ENCODE results near the gene CD109. TPM values are rescaled to one million over a fixed set of nuclear protein-coding genes. Genes with fewer than 3 reads are reported as not detected.
"Not testable (repeated sequence)": the region's sequence is repeated elsewhere in the genome, so short reads cannot be mapped to it uniquely, and the experiment has no call there.

Gene CD109
- polyA plus RNA-seq (ENCODE audit: insufficient read length in 4 of 4) = 10 to 100 TPM; 12.7 to 16.8 (median 14.8) TPM

- DNase-seq (ENCODE audit: low read depth in 4 of 4, low spot score in 3 of 4) = peak in 3 of 4 donors; percentile 24 to 45 (median 34)
Observed at GRCh38 chr6:73695619-73696421, at the start of gene CD109. CD109 (plus strand) TSS chr6:73696203; CDS start chr6:73696216, 13 bp downstream.

GRCh38 chr6:73648166-73648565 is 47.8 kb upstream of the CD109 start:
- DNase-seq (ENCODE audit: low read depth in 4 of 4, low spot score in 3 of 4) = no peak

- DNase-seq (ENCODE audit: low read depth in 4 of 4, low spot score in 3 of 4) = no peak
Observed at GRCh38 chr6:73649783-73650182, 46.2 kb upstream of the CD109 start.

GRCh38 chr6:73652637-73653570 is 43.1 kb upstream of the CD109 start:
- no peak for DNase-seq (ENCODE audit: low read depth in 4 of 4, low spot score in 3 of 4)

- DNase-seq (ENCODE audit: low read depth in 4 of 4, low spot score in 3 of 4) = peak; percentile 81 to 88 (median 86)
Observed at GRCh38 chr6:73653571-73654424, 42.2 kb upstream of the CD109 start, which contains the start of gene SLC17A5. SLC17A5 (minus strand) TSS chr6:73653992; CDS start chr6:73653886, 106 bp downstream.

GRCh38 chr6:73655341-73655917 is 40.6 kb upstream of the CD109 start:
- DNase-seq (ENCODE audit: low read depth in 4 of 4, low spot score in 3 of 4) = no peak

- no peak for DNase-seq (ENCODE audit: low read depth in 4 of 4, low spot score in 3 of 4)
Observed at GRCh38 chr6:73656531-73657145, 39.4 kb upstream of the CD109 start.

GRCh38 chr6:73657201-73657600 is 38.8 kb upstream of the CD109 start:
- DNase-seq (ENCODE audit: low read depth in 4 of 4, low spot score in 3 of 4) = no peak

- no peak for DNase-seq (ENCODE audit: low read depth in 4 of 4, low spot score in 3 of 4)
Observed at GRCh38 chr6:73664701-73665100, 31.3 kb upstream of the CD109 start.

GRCh38 chr6:73665686-73666319 is 30.2 kb upstream of the CD109 start:
- DNase-seq (ENCODE audit: low read depth in 4 of 4, low spot score in 3 of 4) = no peak

- DNase-seq (ENCODE audit: low read depth in 4 of 4, low spot score in 3 of 4) = no peak
Observed at GRCh38 chr6:73666393-73666792, 29.6 kb upstream of the CD109 start.

GRCh38 chr6:73667798-73668197 is 28.2 kb upstream of the CD109 start:
- no peak for DNase-seq (ENCODE audit: low read depth in 4 of 4, low spot score in 3 of 4)

- no peak for DNase-seq (ENCODE audit: low read depth in 4 of 4, low spot score in 3 of 4)
Observed at GRCh38 chr6:73669005-73669404, 27.0 kb upstream of the CD109 start.

- DNase-seq (ENCODE audit: low read depth in 4 of 4, low spot score in 3 of 4) = no peak
Observed at GRCh38 chr6:73671911-73672685, 23.9 kb upstream of the CD109 start.

GRCh38 chr6:73675466-73676098 is 20.4 kb upstream of the CD109 start:
- DNase-seq (ENCODE audit: low read depth in 4 of 4, low spot score in 3 of 4) = peak in 3 of 4 donors; percentile 68 to 71 (median 69)

GRCh38 chr6:73679009-73679408 is 17.0 kb upstream of the CD109 start:
- no peak for DNase-seq (ENCODE audit: low read depth in 4 of 4, low spot score in 3 of 4)

GRCh38 chr6:73679846-73680245 is 16.2 kb upstream of the CD109 start:
- not testable (repeated sequence) for DNase-seq (ENCODE audit: low read depth in 4 of 4, low spot score in 3 of 4)

Measured in right renal pelvis (tissue), 4 donors.